IMR-90 (cell line): Measurements from ENCODE around the gene CYP27C1.
"Not testable (repeated sequence)": the region's sequence is repeated elsewhere in the genome, so short reads cannot be mapped to it uniquely, and the experiment has no call there.

Experiments
- CEBPB ChIP-seq: IDR thresholded peaks from 2 replicates; pipeline ENCODE4 v1.6.1; 2012; ENCODE audit warnings: low read depth, low read length, improper control_type of control experiment
- CTCF ChIP-seq: conservative IDR thresholded peaks from 2 replicates; pipeline ENCODE4 v1.5.1; 2012; ENCODE audit warnings: mild to moderate bottlenecking, low read depth, low read length, improper control_type of control experiment
- MAFK ChIP-seq: IDR thresholded peaks from 2 replicates; pipeline ENCODE4 v1.6.1; 2012; ENCODE audit warnings: low read depth, low read length, improper control_type of control experiment
- MXI1 ChIP-seq: IDR thresholded peaks from 2 replicates; pipeline ENCODE4 v1.6.1; 2012; ENCODE audit warnings: low read depth, mild to moderate bottlenecking, low read length, moderate library complexity, borderline replicate concordance
- POLR2A ChIP-seq: IDR thresholded peaks from 2 replicates; pipeline ENCODE4 v1.6.1; 2012; ENCODE audit warnings: mild to moderate bottlenecking, low read depth, low read length
- RCOR1 ChIP-seq: IDR thresholded peaks from 2 replicates; pipeline ENCODE4 v1.6.1; 2012; ENCODE audit warnings: mild to moderate bottlenecking, low read length, improper control_type of control experiment; ENCODE audit not compliant: insufficient replicate concordance
- RFX5 ChIP-seq: IDR thresholded peaks from 2 replicates; pipeline ENCODE4 v1.8.0; 2012; ENCODE audit warnings: low read depth, mild to moderate bottlenecking, low read length, moderate library complexity
- TF ChIP-seq, protein P1 (sequence below): fragments of 150-350 bp; IDR thresholded peaks from 2 replicates; pipeline ENCODE4 v1.6.1; 2016; ENCODE audit warnings: low read depth, mild to moderate bottlenecking, low read length, moderate library complexity, borderline replicate concordance

DNA sequence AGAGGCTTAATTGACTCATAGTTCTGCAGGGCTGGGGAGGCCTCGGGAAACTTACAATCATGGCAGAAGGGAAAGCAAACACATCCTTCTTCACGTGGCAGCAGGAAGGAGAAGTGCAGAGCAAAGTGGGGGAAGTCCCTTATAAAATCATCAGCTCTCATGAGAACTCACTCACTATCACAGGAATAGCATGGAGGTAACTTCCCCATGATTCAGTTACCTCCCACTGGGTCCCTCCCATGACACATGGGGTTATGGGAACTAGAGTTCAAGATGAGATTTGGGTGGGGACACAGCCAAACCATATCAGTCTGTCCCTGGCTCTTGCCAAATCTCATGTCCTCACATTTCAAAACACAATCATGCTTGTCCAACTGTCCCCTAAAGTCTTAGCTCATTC, 21.1 kb upstream of the CYP27C1 start:
- not testable (repeated sequence) for TF ChIP-seq CTCF, MAFK, RFX5, MXI1, POLR2A, CEBPB, RCOR1
- TF ChIP-seq, protein P1, sequence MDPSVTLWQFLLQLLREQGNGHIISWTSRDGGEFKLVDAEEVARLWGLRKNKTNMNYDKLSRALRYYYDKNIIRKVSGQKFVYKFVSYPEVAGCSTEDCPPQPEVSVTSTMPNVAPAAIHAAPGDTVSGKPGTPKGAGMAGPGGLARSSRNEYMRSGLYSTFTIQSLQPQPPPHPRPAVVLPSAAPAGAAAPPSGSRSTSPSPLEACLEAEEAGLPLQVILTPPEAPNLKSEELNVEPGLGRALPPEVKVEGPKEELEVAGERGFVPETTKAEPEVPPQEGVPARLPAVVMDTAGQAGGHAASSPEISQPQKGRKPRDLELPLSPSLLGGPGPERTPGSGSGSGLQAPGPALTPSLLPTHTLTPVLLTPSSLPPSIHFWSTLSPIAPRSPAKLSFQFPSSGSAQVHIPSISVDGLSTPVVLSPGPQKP, result not testable (repeated sequence)
